Activated T-helper 17 cell treated with anti-CD3 and anti-CD28 coated beads, Interleukin-2, amount 50 U/mL, for 72 hours (primary cell): ENCODE measurements around the gene TLR5. TPM values are rescaled to one million over a fixed set of nuclear protein-coding genes. Genes with fewer than 3 reads are reported as not detected.

ENCODE experiments used
- ATAC-seq: fragments of 150-1000 bp; cut with Tn5 transposase; replicated peaks from 2 replicates; pipeline ENCODE4 v1.10.0; 2021; ENCODE audit warnings: mild to moderate bottlenecking, moderate library complexity
- H3K27ac Mint-ChIP-seq: one replicate; pipeline ENCODE4 v1.8.0; 2022; ENCODE audit warnings: mixed read lengths
- H3K27me3 Mint-ChIP-seq: one replicate; pipeline ENCODE4 v1.8.0; 2022; ENCODE audit warnings: mixed read lengths
- H3K36me3 Mint-ChIP-seq: one replicate; pipeline ENCODE4 v1.8.0; 2022; ENCODE audit warnings: low read depth, mild to moderate bottlenecking, mixed read lengths
- H3K4me1 Mint-ChIP-seq: one replicate; pipeline ENCODE4 v1.8.0; 2022; ENCODE audit warnings: mixed read lengths
- H3K4me3 Mint-ChIP-seq: one replicate; pipeline ENCODE4 v1.8.0; 2022; ENCODE audit warnings: mild to moderate bottlenecking, mixed read lengths
- H3K9me3 Mint-ChIP-seq: one replicate; pipeline ENCODE4 v1.8.0; 2022; ENCODE audit warnings: mixed read lengths
- total RNA-seq, 2 donors: library from RNA; stranded (reverse); gene quantifications; one replicate each; pipeline ENCODE4 v1.2.3, GENCODE V29; 2022

Gene TLR5
- total RNA-seq, 2 donors from 2014 or later, result 0.34 TPM; not detected in 1

- Mint-ChIP-seq H3K4me3 (no peak overlapping the region), H3K36me3 (no peaks in the 10 kb centered on the region), H3K27me3 (no peaks in the 10 kb centered on the region), H3K9me3 (no peaks in the 10 kb centered on the region), H3K4me1 (peaks cover 5% of the 10 kb centered on the region), H3K27ac (no peak overlapping the region)
- no peak for ATAC-seq
Measured at GRCh38 chr1:223137455-223138085, 5.5 kb downstream of the TLR5 start.

- Mint-ChIP-seq H3K27ac (no peak overlapping the region), H3K9me3 (no peaks in the 10 kb centered on the region), H3K4me1 (peaks cover 5% of the 10 kb centered on the region), H3K36me3 (no peaks in the 10 kb centered on the region), H3K27me3 (no peaks in the 10 kb centered on the region), H3K4me3 (no peak overlapping the region)
- no peak for ATAC-seq
Measured at GRCh38 chr1:223136086-223136485, 7.0 kb downstream of the TLR5 start.

DNA sequence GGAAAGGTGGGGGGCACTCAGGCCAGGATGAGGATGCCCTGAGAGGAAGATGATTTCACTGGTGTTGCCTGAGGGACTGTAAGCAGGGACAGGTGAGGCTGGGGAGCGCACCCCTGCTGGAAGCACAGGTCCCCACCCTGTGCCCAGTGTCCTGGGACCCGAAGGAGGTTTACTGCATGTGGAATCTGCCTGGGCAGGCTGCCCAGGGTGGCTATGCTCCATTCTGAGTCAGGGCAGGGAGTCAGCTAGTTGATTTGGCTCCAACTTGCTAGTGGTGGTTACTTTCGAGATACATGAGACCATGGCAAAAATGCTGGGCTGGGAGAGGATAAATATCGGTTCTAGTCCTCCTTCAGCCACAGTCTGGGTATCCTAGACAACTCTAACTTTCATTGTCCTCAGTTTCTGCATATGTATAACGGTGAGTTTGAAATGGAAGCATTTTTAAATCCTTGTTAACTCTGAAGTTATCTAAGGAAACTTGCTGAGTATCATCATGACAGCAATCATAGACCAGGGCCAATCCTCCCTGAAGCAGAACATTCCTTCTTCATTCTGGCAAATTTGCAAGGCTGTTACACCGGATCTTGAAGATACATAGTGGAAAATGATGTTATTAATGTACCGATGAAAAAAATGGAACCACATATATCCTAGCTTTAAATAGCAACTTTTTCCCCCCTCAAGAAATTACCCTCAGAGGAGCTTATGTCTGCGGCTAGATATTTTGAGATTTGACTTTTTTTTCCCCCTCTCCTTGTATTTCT lies 7.7 kb downstream of the TLR5 start:
- H3K9me3 Mint-ChIP-seq, result no peaks in the 10 kb centered on the region
- H3K36me3 Mint-ChIP-seq, result no peaks in the 10 kb centered on the region
- no peak overlapping the region for H3K27ac Mint-ChIP-seq
- no peaks in the 10 kb centered on the region for H3K27me3 Mint-ChIP-seq
- no peak overlapping the region for H3K4me3 Mint-ChIP-seq
- ATAC-seq, result no peak
- H3K4me1 Mint-ChIP-seq, result peaks cover 5% of the 10 kb centered on the region

DNA sequence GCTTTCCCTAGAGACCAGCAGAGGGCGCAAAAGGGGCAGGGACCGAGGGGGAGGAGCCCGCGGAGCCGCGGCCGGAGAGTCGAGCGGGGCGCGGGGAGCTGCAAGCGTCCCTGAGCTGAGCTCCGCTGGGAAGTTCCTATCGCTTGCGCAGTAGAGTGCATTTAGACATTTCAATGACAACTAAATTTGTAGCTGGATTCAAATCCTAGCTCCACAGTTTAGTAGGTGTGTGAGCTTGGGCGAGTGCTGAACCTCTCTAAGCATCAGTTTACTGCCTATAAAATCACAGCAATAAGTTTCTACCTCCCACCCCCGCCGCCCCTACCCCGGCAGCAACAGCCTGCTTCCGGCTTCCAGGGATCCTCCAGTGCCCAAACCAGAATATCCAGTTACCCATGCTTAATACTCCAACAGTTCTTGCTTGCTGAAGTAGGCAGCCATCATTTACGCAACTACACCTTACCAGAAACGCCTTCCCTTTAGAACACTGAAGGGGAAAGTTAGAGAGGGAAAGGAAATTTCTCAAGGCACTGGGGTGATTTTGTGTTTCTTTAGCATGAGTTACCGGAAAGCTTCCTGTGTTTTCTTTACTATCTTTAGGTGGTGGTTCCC lies 9.1 kb downstream of the TLR5 start:
- peak; percentile 85 for ATAC-seq
- H3K27me3 Mint-ChIP-seq, result peaks cover 4% of the 10 kb centered on the region
- peaks cover 10% of the 10 kb centered on the region for H3K4me1 Mint-ChIP-seq
- H3K27ac Mint-ChIP-seq, result no peak overlapping the region
- H3K9me3 Mint-ChIP-seq, result no peaks in the 10 kb centered on the region
- peak overlapping the region; percentile 51 for H3K4me3 Mint-ChIP-seq
- no peaks in the 10 kb centered on the region for H3K36me3 Mint-ChIP-seq

DNA sequence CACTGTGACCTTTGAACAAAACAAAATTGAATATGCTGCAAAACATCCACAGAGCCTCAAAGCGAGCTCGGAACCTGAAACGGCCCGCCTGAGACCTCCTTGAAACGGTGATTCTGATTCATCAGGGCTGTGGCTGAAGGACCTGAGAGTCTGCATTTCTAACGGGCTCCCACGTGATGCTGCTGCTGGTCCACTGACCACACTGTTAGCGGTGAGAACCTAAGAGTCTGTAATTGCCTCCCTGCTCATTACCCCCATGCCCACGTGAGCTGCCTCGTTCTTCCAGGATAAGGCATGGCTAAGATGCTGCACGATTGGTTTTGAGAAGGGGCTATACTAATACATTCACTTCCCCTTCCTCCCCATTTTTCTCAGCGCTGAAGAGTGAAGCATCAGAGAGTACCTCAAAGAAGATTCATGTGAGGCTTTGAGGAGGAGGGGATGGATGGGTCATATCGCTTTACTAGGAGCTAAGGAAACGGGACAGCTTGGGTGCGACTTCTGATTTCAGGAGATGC lies 9.7 kb downstream of the TLR5 start:
- Mint-ChIP-seq H3K27me3 (peaks cover 6% of the 10 kb centered on the region), H3K36me3 (no peaks in the 10 kb centered on the region), H3K27ac (no peak overlapping the region), H3K9me3 (no peaks in the 10 kb centered on the region), H3K4me3 (peak overlapping the region; percentile 51), H3K4me1 (peaks cover 10% of the 10 kb centered on the region)
- peak; percentile 27 for ATAC-seq

DNA sequence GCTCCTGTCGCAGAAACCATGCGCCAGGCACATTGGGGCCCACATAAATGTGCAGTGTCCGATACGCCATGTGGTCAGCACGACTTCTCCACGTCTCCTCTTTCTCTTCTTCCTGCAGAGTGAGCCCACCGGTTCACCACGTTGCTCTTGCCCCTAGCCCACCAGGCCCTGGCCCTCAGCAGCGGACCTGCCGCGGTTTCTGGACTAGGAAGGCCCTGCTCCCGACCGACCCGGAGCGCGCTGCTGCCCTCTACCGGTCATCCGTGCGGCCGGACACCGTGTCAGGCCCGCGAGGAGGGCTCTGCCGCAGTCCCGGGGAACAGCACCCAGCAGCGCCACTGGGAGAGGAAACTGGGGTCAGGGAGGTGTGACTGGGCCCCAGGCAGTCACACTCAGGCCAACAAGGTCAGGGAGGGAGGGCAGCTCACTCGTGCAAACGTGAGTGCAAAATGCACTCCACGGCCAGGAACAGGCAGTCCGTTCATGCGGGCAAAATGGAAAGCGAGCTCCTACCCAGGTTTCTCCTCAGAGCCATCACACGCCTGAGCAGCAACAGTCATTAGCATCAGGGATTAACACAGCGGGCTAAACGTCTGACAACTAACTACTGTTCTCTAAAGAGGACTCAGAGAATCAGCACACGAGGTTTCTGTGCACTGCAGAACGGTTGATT lies 13.7 kb downstream of the TLR5 start:
- peak; percentile 75 for ATAC-seq
- H3K36me3 Mint-ChIP-seq, result no peaks in the 10 kb centered on the region
- H3K9me3 Mint-ChIP-seq, result no peaks in the 10 kb centered on the region
- peaks cover 6% of the 10 kb centered on the region for H3K27me3 Mint-ChIP-seq
- H3K27ac Mint-ChIP-seq, result no peak overlapping the region
- H3K4me3 Mint-ChIP-seq, result peak overlapping the region; percentile 8
- peaks cover 7% of the 10 kb centered on the region for H3K4me1 Mint-ChIP-seq

DNA sequence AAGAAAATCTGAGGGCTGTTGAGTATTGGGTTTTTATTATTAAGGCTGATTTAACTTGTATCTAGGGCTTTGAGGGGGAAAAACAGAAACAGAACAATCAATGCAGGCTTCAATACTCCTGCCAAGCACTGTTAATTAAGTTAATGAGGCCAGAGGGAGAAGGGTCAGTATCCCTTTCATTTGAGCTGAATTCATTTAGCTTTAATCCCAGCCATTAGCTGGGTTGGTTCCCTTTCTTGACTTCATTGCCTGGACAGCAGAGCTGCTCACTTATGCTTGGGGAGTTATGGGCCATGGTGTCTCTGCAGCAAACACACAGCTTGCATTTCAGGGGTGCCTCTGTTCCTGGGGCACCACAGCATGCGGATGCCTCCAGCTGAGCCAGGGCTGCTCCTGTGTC lies 16.3 kb downstream of the TLR5 start:
- Mint-ChIP-seq H3K27me3 (peaks cover 6% of the 10 kb centered on the region), H3K36me3 (no peaks in the 10 kb centered on the region), H3K4me3 (no peak overlapping the region), H3K4me1 (peaks cover 14% of the 10 kb centered on the region), H3K27ac (no peak overlapping the region), H3K9me3 (no peaks in the 10 kb centered on the region)
- no peak for ATAC-seq

DNA sequence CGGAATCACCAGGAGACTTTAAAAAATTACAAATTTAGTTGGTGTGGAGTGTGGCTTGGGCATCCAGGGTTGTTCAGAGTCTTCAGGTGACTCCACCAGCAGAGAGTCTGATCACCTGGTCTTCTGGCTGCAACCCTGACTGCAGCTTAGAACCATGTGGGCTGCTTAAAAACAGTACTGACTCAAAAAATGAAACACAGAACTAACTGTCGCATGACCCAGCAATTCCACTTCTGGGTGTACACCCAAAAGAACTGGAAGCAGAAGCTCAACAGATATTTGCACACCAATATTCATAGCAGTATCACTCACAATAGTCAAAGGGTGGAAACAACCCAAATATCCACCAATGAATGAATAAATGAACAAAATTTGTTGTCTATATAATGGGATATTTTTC lies 17.3 kb downstream of the TLR5 start:
- H3K4me3 Mint-ChIP-seq, result no peak overlapping the region
- H3K27ac Mint-ChIP-seq, result no peak overlapping the region
- no peaks in the 10 kb centered on the region for H3K9me3 Mint-ChIP-seq
- no peaks in the 10 kb centered on the region for H3K36me3 Mint-ChIP-seq
- peaks cover 6% of the 10 kb centered on the region for H3K27me3 Mint-ChIP-seq
- ATAC-seq, result peak; percentile 27
- peaks cover 14% of the 10 kb centered on the region for H3K4me1 Mint-ChIP-seq

- Mint-ChIP-seq H3K9me3 (no peaks in the 10 kb centered on the region), H3K36me3 (no peaks in the 10 kb centered on the region), H3K27ac (no peak overlapping the region), H3K4me1 (peaks cover 8% of the 10 kb centered on the region), H3K4me3 (peak overlapping the region; percentile 64), H3K27me3 (no peaks in the 10 kb centered on the region)
- no peak for ATAC-seq
Measured at GRCh38 chr1:223123011-223123610, 19.9 kb downstream of the TLR5 start.

DNA sequence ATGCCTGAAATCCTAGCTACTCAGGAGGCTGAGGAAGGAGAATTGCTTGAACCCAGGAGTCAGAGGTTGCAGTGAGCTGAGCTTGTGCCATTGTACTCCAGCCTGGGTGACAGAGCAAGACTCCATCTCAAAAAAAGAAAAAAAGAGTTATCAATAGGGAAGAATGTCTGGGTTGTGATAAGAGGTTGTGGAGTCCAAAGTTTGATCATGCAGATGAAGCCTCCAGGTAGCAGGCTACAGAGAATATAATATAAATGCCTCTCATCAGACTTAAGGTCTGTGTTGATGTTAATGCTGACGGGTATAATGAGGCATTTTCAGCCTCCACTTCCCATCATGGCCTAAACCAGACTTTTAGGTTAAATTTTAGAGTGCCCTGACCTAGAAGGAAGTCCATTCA lies 24.6 kb downstream of the TLR5 start:
- Mint-ChIP-seq H3K27ac (no peak overlapping the region), H3K36me3 (no peaks in the 10 kb centered on the region), H3K4me1 (peaks cover 3% of the 10 kb centered on the region), H3K4me3 (no peak overlapping the region), H3K9me3 (no peaks in the 10 kb centered on the region), H3K27me3 (no peaks in the 10 kb centered on the region)
- no peak for ATAC-seq

DNA sequence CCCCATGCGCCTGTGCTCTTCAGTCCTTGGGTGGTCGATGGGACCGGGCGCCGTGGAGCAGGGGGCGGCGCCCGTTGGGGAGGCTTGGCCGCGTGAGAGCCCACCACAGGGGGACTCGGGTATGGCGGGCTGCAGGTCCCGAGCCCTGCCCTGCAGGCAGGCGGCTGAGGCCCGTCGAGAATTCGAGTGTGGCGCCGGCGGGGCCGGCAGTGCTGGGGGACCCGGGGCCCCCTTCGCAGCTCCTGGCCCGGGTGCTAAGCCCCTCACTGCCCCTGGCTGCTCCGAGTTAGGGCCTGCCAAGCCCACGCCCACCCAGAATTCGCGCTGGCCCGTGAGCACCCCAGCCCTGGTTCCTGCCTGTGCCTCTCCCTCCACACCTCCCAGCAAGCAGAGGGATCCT lies 26.1 kb downstream of the TLR5 start:
- H3K27me3 Mint-ChIP-seq, result no peaks in the 10 kb centered on the region
- no peaks in the 10 kb centered on the region for H3K4me1 Mint-ChIP-seq
- no peak overlapping the region for H3K27ac Mint-ChIP-seq
- ATAC-seq, result no peak
- H3K36me3 Mint-ChIP-seq, result no peaks in the 10 kb centered on the region
- no peak overlapping the region for H3K4me3 Mint-ChIP-seq
- H3K9me3 Mint-ChIP-seq, result no peaks in the 10 kb centered on the region

- Mint-ChIP-seq H3K27me3 (no peaks in the 10 kb centered on the region), H3K9me3 (no peaks in the 10 kb centered on the region), H3K4me3 (no peak overlapping the region), H3K27ac (no peak overlapping the region), H3K4me1 (no peaks in the 10 kb centered on the region), H3K36me3 (no peaks in the 10 kb centered on the region)
- ATAC-seq, result no peak
Measured at GRCh38 chr1:223114871-223115270, 28.2 kb downstream of the TLR5 start.

DNA sequence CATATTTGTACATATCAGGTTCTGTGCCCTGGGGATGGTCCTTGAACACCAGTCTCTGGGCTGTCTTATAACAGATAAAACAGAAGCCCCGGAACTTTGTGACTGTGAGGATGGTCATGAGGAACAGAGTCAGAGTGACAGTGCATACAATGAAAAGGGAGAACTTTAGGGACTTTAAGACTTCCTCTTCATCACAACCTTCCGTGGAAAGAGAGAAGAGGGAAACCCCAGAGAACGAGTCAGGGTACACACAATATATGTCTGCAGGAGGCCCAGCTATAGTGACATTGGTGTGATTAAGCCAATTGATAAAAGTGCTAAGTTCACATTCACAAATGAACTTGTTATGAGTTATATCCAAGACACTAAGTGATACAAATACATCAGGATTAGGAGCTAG lies 32.1 kb downstream of the TLR5 start:
- H3K4me1 Mint-ChIP-seq, result no peaks in the 10 kb centered on the region
- no peak overlapping the region for H3K4me3 Mint-ChIP-seq
- no peak overlapping the region for H3K27ac Mint-ChIP-seq
- no peaks in the 10 kb centered on the region for H3K36me3 Mint-ChIP-seq
- peaks cover 3% of the 10 kb centered on the region for H3K27me3 Mint-ChIP-seq
- no peak for ATAC-seq
- no peaks in the 10 kb centered on the region for H3K9me3 Mint-ChIP-seq

DNA sequence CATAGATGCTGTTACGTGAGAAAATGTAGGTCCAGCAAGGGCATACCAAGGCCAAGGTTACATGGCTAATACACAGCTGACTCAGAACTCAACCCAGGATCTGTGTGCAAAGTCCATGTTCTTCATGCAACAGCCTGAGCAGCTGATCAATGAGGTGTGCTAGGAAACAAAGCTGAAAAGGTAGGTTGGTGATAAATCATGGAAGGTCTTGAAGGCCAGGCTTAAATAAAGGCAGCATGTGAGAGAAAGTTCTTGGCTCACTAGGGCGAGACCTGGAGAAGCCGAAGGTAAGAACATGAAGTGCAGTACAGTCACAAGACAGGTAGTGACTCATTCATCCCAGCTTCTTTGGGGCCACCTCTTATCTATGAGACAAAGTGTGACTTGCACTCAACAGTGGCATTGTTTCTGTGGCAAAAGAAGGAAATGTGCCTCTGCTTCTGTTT lies 33.4 kb downstream of the TLR5 start:
- Mint-ChIP-seq H3K4me3 (no peak overlapping the region), H3K27ac (no peak overlapping the region), H3K27me3 (peaks cover 3% of the 10 kb centered on the region), H3K9me3 (no peaks in the 10 kb centered on the region), H3K4me1 (no peaks in the 10 kb centered on the region), H3K36me3 (no peaks in the 10 kb centered on the region)
- ATAC-seq, result peak; percentile 56
